GM12878 (cell line): Measurements from ENCODE around the gene TRIM28. TPM values are rescaled to one million over a fixed set of nuclear protein-coding genes. Genes with fewer than 3 reads are reported as not detected.

ENCODE experiments used
- ATAC-seq: fragments of 200-7000 bp; cut with Tn5 transposase; 3 replicates; pipeline ENCODE4 v1.9.1; 2020; ENCODE audit warnings: mild to moderate bottlenecking, moderate library complexity
- BruUV-seq: library from RNA; stranded (reverse); fragments of 400-500 nt; replicated peaks from 2 replicates; lab custom pipeline; 2021; lab: Mats Ljungman, UMichigan
- CTCF ChIA-PET: fragments of 300-600 bp; sonication (Branson Sonifier 250); formaldehyde crosslinking; extraction: SDS; loops from one replicate; lab custom pipeline; 2021; ENCODE audit warnings: inconsistent platforms; lab: Yijun Ruan, JAX
- POLR2A ChIA-PET: fragments of 350-600 bp; formaldehyde crosslinking; extraction: SDS; loops from one replicate; lab custom pipeline; 2021; ENCODE audit warnings: inconsistent platforms; lab: Charles Lee
- RAD21 ChIA-PET: fragments of 300-600 bp; sonication (Branson Sonifier 250); formaldehyde crosslinking; loops from one replicate; lab custom pipeline; 2023; ENCODE audit warnings: antibody characterized with exemption; ENCODE audit not compliant: unreplicated experiment; lab: Charles Lee
- SMC1A ChIA-PET: fragments of 300-600 bp; sonication (Branson Sonifier 250); formaldehyde crosslinking; loops from one replicate; lab custom pipeline; 2023; ENCODE audit not compliant: unreplicated experiment, uncharacterized antibody; lab: Charles Lee
- DNase-seq: peaks from one replicate; pipeline ENCODE4 v3.0.0-alpha.2; 2011; ENCODE audit warnings: low read depth, low spot score
- FAIRE-seq: peaks from 3 replicates; lab custom pipeline; 2011; peaks lifted over from hg19 to GRCh38; lab: Jason Lieb, UNC
- H2AFZ ChIP-seq: 2 replicates; pipeline ENCODE4 v1.6.0; 2011; ENCODE audit warnings: low read depth, low read length, control low read depth; ENCODE audit not compliant: control insufficient read depth
- H3K27ac ChIP-seq: 2 replicates; pipeline ENCODE4 v1.5.1; 2011; ENCODE audit warnings: control low read depth; ENCODE audit not compliant: control insufficient read depth, insufficient read depth
- H3K27me3 ChIP-seq, 2 experiments: replicated peaks in 1 of 2; 2 replicates each; pipeline versions ENCODE4 v1.6.0 to v1.6.1; 2011; ENCODE audit warnings: low read length in 1 of 2; ENCODE audit not compliant: control insufficient read depth in 2 of 2, insufficient read depth in 2 of 2
- H3K36me3 ChIP-seq, 2 experiments: 2 replicates each; pipeline ENCODE4 v1.5.1; 2011; ENCODE audit warnings: low read length in 1 of 2; ENCODE audit not compliant: control insufficient read depth in 2 of 2, insufficient read depth in 2 of 2
- H3K4me1 ChIP-seq: 2 replicates; pipeline ENCODE4 v1.6.1; 2011; ENCODE audit warnings: mild to moderate bottlenecking, low read length, moderate library complexity, mixed read lengths; ENCODE audit not compliant: control insufficient read depth, insufficient read depth
- H3K4me2 ChIP-seq: 2 replicates; pipeline ENCODE4 v1.6.0; 2011; ENCODE audit warnings: control low read depth; ENCODE audit not compliant: control insufficient read depth, insufficient read depth
- H3K4me3 ChIP-seq: fragments of 200-600 bp; sonication (generic); 2 replicates; pipeline ENCODE4 v1.5.1; 2016
- H3K79me2 ChIP-seq: 2 replicates; pipeline ENCODE4 v1.6.0; 2011; ENCODE audit warnings: low read length; ENCODE audit not compliant: control insufficient read depth, insufficient read depth
- H3K9ac ChIP-seq: 2 replicates; pipeline ENCODE4 v1.8.0; 2011; ENCODE audit warnings: low read length, control low read depth, mixed read lengths; ENCODE audit not compliant: control insufficient read depth, insufficient read depth
- H3K9me3 ChIP-seq: replicated peaks from 3 replicates; pipeline ENCODE4 v1.5.1; 2011; ENCODE audit warnings: mild to moderate bottlenecking, low read length; ENCODE audit not compliant: control insufficient read depth, insufficient read depth
- H4K20me1 ChIP-seq: 2 replicates; pipeline ENCODE4 v1.6.0; 2011; ENCODE audit not compliant: control insufficient read depth, insufficient read depth
- CBX3 ChIP-seq: fragments of 200-600 bp; sonication (generic); IDR thresholded peaks from 2 replicates; pipeline ENCODE4 v1.6.1; 2016; ENCODE audit warnings: low read depth, borderline replicate concordance
- CREB1 ChIP-seq: IDR thresholded peaks from 2 replicates; pipeline ENCODE4 v1.6.1; 2012; ENCODE audit warnings: low read depth, mild to moderate bottlenecking, inconsistent platforms
- MEF2B ChIP-seq: fragments of 450-650 bp; IDR thresholded peaks from 2 replicates; pipeline ENCODE4 v1.6.1; 2018; ENCODE audit warnings: mild to moderate bottlenecking, moderate library complexity; ENCODE audit not compliant: partially characterized antibody, poor library complexity, severe bottlenecking
- MTA3 ChIP-seq: IDR thresholded peaks from 2 replicates; pipeline ENCODE4 v1.6.1; 2012; ENCODE audit warnings: low read length, inconsistent platforms, borderline replicate concordance
- NFYB ChIP-seq: IDR thresholded peaks from 2 replicates; pipeline ENCODE4 v1.6.1; 2011; ENCODE audit warnings: low read depth, mild to moderate bottlenecking, low read length, improper control_type of control experiment, moderate library complexity; ENCODE audit not compliant: insufficient read depth
- NR2F1 ChIP-seq: fragments of 450-650 bp; conservative IDR thresholded peaks from 2 replicates; pipeline ENCODE4 v1.6.1; 2017; ENCODE audit warnings: mild to moderate bottlenecking
- NRF1 ChIP-seq: conservative IDR thresholded peaks from 2 replicates; pipeline ENCODE4 v1.6.1; 2011; ENCODE audit warnings: mild to moderate bottlenecking, low read depth, low read length, improper control_type of control experiment
- SMARCA5 ChIP-seq: fragments of 450-650 bp; IDR thresholded peaks from 2 replicates; pipeline ENCODE4 v1.6.1; 2017; ENCODE audit warnings: mild to moderate bottlenecking
- ZBTB11 ChIP-seq: fragments of 450-650 bp; formaldehyde crosslinking; IDR thresholded peaks from 2 replicates; pipeline ENCODE4 v1.5.0; 2022; ENCODE audit warnings: mild to moderate bottlenecking, missing genetic modification characterization
- ZNF384 ChIP-seq: IDR thresholded peaks from 2 replicates; pipeline ENCODE4 v1.6.1; 2012; ENCODE audit warnings: low read depth, mild to moderate bottlenecking, low read length, improper control_type of control experiment, borderline replicate concordance
- ZSCAN29 ChIP-seq: fragments of 450-650 bp; IDR thresholded peaks from 2 replicates; pipeline ENCODE4 v1.6.1; 2017; ENCODE audit warnings: mild to moderate bottlenecking, moderate library complexity
- WGBS: methylation state at CpG from one replicate; pipeline ENCODE4 v1.1.6; 2016; ENCODE audit warnings: low lambda C conversion rate; ENCODE audit not compliant: insufficient replicate concordance, insufficient coverage; ENCODE audit errors: missing lambda C conversion rate; 5-methylcytosine and 5-hydroxymethylcytosine counted together
- in situ Hi-C: fragments of 300-500 bp; cut with MboI; formaldehyde crosslinking; loops from 9 replicates; pipeline ENCODE4 v1.14.3; 2018; ENCODE audit warnings: mixed read lengths
- intact Hi-C: fragments of 100-400 bp; cut with micrococcal nuclease; formaldehyde crosslinking; loops from one replicate; pipeline ENCODE4 v1.14.2; 2022; ENCODE audit not compliant: unreplicated experiment
- polyA plus RNA-seq, 11 experiments: library from polyadenylated mRNA; depleted of rRNA in 4 of 11; unstranded in 6 of 11; stranded (reverse) in 5 of 11; fragments of >200 nt; fragmentation: Nextera tagmentation in 4 of 11; fragmentation: Illumina TruSeq in 1 of 11; extraction: Ambion mirVana in 4 of 11; extraction: Trizol in 1 of 11; gene quantifications; 1 replicate in 1 of 11; 2 replicates in 10 of 11; pipeline versions ENCODE4 v1.2.1 to v1.2.3, GENCODE V29; 2011 to 2016; ENCODE audit warnings: inconsistent platforms in 2 of 11, missing spikeins in 2 of 11, low read depth in 1 of 11
- total RNA-seq, 4 experiments: library from RNA; depleted of rRNA in 3 of 4; stranded (reverse); fragments of >200 nt in 3 of 4; fragmentation: Illumina TruSeq in 1 of 4; extraction: Trizol in 1 of 4; gene quantifications; 2 replicates each; pipeline versions ENCODE4 v1.2.1 to v1.2.3, GENCODE V29; 2013 to 2021
- TF ChIP-seq, protein P1 (sequence below): IDR thresholded peaks from 2 replicates; pipeline ENCODE4 v1.6.1; 2011; ENCODE audit warnings: low read depth, mild to moderate bottlenecking, low read length, moderate library complexity, borderline replicate concordance; ENCODE audit errors: extremely low read depth
- TF ChIP-seq, protein P2 (sequence below): IDR thresholded peaks from 2 replicates; pipeline ENCODE4 v1.6.1; 2011; ENCODE audit warnings: low read depth, low read length, improper control_type of control experiment, borderline replicate concordance
- TF ChIP-seq, protein P3 (sequence below): IDR thresholded peaks from 2 replicates; pipeline ENCODE4 v1.6.1; 2011; ENCODE audit warnings: mild to moderate bottlenecking, low read depth, low read length, moderate library complexity; ENCODE audit not compliant: insufficient replicate concordance
- TF ChIP-seq, protein P4 (sequence below): IDR thresholded peaks from 2 replicates; pipeline ENCODE4 v1.6.1; 2012; ENCODE audit warnings: mild to moderate bottlenecking, low read depth, low read length

The TRIM28 gene
- total and polyA plus RNA-seq, 10 of the 15 experiments (the other 5 are each of a cell fraction or from before 2014, with no cell fraction given): 5.0 to 650 (median 296) TPM

DNA sequence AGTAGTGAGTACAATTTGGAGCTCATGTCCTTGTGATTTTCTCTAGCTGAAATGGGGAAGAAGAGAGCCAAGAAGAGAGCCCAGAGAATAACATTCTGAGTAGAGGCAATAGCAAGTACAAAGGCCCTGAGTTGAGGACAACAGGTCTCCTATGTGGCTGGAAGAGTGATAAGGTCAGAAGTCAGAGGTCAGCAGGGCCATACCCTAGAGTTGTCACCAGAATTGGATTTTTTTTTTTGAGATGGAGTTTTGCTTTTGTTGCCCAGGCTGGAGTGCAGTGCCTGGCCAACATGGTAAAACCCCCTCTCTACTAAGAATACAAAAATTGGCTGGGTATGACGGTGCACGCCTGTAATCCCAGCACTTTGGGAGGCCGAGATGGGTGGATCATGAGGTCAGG is 8.0 kb upstream of the TRIM28 start:
- TF ChIP-seq NR2F1 (no peak), ZSCAN29 (no peak), ZBTB11 (CRISPR knock-in tag) (no peak), SMARCA5 (no peak), MTA3 (no peak), NFYB (no peak), CREB1 (no peak), CBX3 (no peak), ZNF384 (no peak), NRF1 (no peak), MEF2B (no peak)
- TF ChIP-seq, protein P1, sequence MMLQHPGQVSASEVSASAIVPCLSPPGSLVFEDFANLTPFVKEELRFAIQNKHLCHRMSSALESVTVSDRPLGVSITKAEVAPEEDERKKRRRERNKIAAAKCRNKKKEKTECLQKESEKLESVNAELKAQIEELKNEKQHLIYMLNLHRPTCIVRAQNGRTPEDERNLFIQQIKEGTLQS: no peak
- TF ChIP-seq, protein P2, sequence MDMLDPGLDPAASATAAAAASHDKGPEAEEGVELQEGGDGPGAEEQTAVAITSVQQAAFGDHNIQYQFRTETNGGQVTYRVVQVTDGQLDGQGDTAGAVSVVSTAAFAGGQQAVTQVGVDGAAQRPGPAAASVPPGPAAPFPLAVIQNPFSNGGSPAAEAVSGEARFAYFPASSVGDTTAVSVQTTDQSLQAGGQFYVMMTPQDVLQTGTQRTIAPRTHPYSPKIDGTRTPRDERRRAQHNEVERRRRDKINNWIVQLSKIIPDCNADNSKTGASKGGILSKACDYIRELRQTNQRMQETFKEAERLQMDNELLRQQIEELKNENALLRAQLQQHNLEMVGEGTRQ: no peak
- TF ChIP-seq, protein P3, sequence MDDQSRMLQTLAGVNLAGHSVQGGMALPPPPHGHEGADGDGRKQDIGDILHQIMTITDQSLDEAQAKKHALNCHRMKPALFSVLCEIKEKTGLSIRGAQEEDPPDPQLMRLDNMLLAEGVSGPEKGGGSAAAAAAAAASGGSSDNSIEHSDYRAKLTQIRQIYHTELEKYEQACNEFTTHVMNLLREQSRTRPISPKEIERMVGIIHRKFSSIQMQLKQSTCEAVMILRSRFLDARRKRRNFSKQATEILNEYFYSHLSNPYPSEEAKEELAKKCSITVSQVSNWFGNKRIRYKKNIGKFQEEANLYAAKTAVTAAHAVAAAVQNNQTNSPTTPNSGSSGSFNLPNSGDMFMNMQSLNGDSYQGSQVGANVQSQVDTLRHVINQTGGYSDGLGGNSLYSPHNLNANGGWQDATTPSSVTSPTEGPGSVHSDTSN: no peak
- TF ChIP-seq, protein P4, sequence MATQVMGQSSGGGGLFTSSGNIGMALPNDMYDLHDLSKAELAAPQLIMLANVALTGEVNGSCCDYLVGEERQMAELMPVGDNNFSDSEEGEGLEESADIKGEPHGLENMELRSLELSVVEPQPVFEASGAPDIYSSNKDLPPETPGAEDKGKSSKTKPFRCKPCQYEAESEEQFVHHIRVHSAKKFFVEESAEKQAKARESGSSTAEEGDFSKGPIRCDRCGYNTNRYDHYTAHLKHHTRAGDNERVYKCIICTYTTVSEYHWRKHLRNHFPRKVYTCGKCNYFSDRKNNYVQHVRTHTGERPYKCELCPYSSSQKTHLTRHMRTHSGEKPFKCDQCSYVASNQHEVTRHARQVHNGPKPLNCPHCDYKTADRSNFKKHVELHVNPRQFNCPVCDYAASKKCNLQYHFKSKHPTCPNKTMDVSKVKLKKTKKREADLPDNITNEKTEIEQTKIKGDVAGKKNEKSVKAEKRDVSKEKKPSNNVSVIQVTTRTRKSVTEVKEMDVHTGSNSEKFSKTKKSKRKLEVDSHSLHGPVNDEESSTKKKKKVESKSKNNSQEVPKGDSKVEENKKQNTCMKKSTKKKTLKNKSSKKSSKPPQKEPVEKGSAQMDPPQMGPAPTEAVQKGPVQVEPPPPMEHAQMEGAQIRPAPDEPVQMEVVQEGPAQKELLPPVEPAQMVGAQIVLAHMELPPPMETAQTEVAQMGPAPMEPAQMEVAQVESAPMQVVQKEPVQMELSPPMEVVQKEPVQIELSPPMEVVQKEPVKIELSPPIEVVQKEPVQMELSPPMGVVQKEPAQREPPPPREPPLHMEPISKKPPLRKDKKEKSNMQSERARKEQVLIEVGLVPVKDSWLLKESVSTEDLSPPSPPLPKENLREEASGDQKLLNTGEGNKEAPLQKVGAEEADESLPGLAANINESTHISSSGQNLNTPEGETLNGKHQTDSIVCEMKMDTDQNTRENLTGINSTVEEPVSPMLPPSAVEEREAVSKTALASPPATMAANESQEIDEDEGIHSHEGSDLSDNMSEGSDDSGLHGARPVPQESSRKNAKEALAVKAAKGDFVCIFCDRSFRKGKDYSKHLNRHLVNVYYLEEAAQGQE: no peak
- FAIRE-seq: no peak
- Histone ChIP-seq H3K4me2 (no peak overlapping the region), H3K9me3 (no peaks in the 10 kb centered on the region), H3K4me1 (no peaks in the 10 kb centered on the region), H3K9ac (no peak overlapping the region), H3K36me3 (no peaks in the 10 kb centered on the region), H3K79me2 (no peaks in the 10 kb centered on the region), H4K20me1 (no peaks in the 10 kb centered on the region), H3K4me3 (no peak overlapping the region), H2AFZ (no peak overlapping the region), H3K27me3 (peaks cover 0 to 1% of the 10 kb centered on the region in 2 experiments; a peak in 2 of 4 replicates), H3K27ac (no peak overlapping the region)
- SMC1A ChIA-PET: no interaction called here
- no TSS peak for BruUV-seq
- intact Hi-C loops: no loop called here
- in situ Hi-C loops: no loop called here
- POLR2A ChIA-PET: no interaction called here
- CTCF ChIA-PET: interaction anchor here (0.5 to 1.2 kb wide), 2 partner anchors 8 to 16 kb away, joined by 3 to 5 read pairs; partner anchors contain the start of genes TRIM28 and ZBTB45
- WGBS: 53% methylated on average over 3 of the region's 3 CpGs
- ATAC-seq: no peak
- DNase-seq: no peak
- RAD21 ChIA-PET: no interaction called here
